DMS 273 (cell line): ENCODE results near the gene BCL11A.
A peak's percentile ranks its signal among the peaks of the same experiment; 100 is the strongest.

Experiments used
- DNase-seq: peaks from one replicate; lab custom pipeline; 2025; ENCODE audit not compliant: unreplicated experiment; lab: John Stamatoyannopoulos, UW

BCL11A gene

DNA sequence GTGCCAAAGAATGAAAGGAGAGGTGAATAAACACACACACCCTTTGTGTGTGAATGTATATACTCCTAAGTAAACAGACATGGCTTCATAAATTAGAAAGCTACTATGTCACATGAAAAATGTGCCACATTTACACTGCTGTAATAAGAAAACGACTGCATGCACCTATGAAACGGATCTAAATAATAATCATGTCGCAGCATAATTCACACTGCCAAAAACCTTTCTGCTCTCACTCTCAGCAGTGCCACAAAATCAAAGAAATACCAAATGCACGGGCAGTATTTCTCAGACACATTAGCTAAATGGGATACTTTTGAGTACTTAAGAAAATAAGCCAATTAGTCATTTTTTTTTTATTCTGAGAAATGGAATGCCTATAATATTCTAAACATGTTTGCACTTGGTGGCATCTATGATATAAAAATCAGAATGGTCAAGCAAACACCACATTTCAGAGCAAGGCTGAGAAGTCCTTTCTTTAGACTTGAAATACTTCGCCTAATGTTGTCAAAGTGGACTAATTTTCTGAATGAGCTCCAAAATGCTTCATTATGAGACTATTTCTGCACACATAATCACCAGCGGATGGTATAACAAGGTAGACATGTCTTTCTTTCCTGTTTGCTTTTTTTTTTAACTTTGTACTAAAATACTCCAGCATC lies 6.6 kb downstream of the BCL11A start:
- DNase-seq = no peak

DNA sequence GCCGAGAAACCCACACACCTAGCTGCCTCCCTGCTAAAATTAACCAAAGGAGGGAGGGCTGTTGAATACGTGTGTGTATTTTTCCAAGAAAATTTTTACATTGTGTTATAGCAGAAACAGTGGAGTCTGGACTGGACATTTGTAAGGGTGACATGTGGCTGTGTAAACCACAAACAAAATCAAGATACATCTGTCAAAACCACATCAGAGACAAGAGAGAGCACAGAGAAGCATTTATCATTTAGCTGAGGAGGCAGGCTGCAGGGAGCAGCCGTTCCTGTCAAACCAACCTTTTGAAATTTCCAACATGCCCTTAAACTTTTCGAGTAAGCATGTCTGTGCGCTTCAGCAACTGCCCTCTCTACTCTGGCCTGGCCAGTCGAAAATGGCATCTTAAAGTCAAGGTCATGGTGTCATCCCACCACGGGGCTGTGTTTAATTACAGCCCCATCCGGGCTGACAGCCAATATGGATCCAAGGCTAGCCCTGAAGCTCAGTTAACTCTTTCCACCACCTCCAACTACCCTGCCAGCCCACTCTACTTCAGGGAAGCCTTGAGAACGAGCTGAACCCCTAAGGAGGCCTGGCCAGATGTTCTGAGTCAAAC lies 8.4 kb downstream of the BCL11A start:
- no peak for DNase-seq

DNA sequence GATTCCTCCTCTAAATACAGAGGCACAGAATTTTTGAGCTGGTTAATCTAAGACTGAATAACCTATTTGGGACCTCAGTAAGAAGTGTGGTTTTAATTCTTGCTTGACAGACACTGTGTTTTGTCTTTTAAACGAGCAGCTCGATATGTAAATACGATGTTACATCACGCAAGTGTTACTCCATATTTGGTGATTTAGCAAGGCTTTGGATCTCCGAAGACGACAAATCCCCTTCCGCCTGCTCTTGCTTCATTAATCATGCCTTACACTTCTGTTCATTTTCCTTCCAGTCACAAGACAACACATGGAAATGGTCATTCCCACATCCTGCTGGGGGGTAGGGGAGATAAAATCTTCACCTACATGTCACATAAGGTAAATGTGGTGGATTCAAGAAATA lies 9.4 kb downstream of the BCL11A start:
- no peak for DNase-seq

DNA sequence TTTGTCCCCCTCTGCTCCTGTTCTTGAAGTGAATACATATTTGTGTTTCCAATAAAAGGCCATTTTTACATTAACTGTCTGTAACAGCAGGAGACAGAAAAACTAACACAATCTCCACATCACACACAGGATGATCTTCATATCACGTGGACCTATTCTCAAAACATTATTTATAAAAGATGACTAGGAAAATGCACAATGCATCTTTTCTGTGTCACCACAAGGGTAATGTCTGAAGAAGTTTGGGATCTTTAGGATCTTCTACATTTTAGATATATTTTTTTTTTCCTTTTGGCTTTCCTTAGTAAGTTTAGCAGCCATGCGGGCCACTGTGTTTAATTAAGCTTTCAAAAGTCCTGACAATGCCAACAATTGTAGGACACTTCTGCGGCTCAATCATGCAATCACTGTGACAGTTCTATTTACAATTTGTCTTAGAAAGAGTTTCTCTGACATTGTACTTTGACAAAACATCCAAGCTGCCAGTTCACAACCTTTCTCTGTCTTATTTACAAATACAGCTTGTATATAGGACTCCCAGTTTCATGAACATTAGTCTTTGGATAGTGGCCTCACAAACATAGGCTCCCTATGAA lies 12.3 kb downstream of the BCL11A start:
- DNase-seq = no peak

DNA sequence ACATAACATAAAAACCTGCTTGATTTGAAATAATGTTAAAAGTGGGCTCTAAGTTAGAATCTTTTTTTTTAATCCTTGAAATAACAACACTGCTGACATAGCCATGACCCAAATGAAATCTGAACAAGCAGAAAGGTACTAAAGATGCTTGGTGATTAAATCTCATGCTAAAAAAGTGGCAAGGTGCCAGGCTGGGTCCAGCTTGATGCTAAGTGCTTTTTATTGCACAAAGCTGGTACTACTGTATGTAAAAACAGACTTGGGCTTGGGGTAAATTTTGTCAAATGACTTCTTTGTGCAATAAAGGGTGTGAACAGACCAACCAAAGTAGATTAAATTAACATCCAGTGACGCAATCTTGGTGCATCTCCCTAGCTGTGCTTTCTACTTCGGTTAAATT lies 13.4 kb downstream of the BCL11A start:
- DNase-seq = peak; percentile 66

DNA sequence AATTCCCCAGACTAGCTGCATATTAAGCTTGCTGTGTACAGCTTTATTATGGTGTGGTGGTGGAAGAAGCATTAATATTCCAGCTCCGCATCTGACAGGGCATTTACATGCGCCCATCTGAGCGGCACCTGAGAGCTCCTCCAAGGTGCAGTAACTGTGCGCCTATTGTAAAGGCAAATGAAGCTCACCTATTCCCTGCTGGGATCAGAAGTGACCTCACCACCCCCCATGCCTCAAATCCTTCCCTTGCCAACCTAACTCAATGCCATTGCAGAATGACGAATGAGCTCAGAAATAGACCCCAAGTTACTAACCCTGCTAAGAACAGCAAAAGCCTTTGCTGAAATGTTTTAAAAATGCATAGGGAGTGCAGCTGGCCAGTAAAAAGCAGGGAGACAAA lies 14.3 kb downstream of the BCL11A start:
- no peak for DNase-seq

DNA sequence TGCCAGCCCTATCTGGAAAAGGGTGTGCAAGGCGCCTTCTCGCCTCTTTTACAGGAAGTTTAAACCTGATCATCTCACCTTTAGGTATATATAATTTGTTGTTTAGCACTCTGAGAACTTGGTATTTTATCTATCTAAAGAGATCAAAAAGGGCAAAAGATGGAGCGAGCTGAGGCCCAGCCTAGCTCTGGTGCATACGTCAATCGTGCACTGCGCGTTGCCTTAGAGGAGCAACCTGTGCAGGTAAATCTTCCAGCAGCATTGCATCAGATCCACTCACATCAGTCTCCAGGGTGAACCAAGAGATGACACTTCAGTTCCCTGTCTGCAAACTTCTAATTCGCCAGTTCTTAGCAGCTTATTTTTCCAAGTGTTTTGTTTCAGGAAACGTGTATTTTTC lies 15.4 kb downstream of the BCL11A start:
- DNase-seq = no peak

DNA sequence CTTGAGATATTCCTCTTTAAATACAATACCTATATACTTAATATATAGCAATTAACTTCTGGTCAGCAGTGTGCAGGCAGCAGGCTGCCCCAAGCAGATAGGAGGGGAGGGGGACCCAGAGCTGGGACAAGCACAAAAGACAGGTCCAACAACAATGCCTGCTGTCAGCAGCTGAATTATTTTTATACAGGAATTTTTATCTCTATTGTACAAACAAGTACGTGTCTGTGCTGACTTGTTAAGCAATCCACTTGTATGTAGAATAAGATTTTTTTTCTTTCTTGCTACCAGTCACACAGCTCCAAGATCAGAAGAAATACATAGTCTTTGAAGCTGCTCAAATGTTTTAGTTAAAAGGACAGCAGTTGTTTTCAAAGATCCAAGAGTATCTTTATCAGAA lies 16.7 kb downstream of the BCL11A start:
- no peak for DNase-seq

DNA sequence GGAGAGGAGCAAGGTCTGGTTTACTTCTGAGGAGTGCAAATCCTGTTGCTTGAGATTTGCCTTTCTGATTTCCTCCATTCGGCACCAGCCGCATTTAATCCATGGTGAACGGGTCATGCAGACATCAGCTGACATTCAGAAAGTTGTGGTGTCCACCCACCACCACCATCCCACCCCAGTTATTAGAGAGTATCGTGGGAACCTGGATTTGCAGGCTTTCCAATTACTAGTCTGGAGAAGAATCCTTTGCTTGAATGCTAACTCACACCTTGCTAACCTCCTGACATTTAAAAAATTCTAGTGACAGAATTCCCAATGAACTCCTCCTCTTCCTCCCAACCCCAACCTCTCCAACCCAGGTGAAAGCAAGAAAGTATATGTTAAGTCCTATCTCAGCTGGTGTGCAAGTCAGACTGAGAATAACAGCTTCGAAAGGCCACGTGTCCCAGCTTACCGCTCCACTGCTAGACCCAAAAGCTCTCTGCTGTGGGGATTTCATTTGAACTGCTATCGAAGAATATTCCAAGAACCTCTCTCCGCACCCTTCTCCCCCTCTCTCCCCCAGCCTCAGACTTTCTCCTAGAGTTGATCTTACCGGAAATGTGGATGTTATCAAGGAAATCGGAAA lies 17.7 kb downstream of the BCL11A start:
- DNase-seq = no peak

DNA sequence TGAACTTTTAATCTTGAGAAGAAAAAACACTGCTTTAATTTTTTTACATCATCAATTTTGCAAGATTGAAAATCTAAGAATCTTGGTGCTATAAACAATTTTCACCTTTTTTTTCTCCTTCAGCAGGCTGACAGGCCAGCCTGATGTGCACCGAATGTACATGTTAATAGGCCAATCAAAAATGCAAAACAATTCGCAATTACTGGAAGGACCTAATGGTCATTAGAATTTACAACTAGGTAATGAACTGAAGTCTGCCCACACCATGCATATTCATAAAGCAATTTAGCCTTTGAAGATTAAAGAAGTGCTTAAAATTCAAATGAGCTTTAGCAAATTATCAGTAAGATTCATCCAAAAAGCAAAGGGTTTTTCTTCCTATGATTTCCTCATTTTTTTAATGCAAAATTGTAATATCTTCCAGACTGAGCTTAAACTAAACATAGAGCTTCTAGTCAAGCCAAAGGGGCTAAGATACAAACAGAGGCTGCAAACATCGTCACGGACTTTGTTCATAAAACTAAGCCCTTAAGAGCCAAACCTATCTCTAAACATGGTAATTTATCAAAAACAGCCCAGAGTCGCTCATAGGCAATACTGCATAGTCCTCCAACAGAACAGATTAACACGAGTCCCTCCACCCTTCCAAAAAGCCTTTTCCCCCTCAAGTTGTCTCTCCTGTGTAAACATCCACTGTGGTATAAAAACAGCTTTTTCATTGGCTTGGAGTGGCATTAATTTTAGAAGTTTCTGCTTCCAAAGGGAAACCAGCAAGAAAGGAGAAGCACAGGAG lies 18.4 kb downstream of the BCL11A start:
- no peak for DNase-seq

DNA sequence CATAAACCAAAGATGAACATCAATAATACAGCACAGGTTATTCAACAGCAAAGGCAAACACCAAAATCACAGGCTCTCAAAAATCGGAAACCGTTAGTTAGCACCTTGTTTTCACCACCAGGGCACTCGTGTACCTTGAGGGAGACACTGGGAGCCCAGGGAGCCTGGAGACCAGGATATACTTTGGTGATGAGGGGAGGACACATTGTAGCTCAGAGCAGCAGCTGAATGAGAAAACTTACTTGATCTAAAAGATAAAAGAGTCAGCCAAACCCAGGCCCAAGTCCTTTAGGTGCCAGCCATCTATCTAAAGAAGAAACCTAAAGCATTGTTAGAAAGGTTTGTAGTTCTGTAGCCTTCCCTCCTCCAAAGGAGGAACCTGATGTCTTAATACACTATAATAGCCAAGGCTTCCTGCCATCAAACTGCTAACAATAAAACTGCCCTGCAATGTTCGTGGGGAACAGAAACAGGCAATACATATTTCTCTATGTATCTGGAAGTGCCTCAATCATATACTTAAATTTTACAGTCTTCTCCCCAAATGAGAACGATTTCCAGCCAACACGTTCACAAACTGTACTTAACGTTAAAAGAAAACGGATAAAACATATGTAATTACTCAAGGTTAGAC lies 19.3 kb downstream of the BCL11A start:
- peak; percentile 81 for DNase-seq

DNA sequence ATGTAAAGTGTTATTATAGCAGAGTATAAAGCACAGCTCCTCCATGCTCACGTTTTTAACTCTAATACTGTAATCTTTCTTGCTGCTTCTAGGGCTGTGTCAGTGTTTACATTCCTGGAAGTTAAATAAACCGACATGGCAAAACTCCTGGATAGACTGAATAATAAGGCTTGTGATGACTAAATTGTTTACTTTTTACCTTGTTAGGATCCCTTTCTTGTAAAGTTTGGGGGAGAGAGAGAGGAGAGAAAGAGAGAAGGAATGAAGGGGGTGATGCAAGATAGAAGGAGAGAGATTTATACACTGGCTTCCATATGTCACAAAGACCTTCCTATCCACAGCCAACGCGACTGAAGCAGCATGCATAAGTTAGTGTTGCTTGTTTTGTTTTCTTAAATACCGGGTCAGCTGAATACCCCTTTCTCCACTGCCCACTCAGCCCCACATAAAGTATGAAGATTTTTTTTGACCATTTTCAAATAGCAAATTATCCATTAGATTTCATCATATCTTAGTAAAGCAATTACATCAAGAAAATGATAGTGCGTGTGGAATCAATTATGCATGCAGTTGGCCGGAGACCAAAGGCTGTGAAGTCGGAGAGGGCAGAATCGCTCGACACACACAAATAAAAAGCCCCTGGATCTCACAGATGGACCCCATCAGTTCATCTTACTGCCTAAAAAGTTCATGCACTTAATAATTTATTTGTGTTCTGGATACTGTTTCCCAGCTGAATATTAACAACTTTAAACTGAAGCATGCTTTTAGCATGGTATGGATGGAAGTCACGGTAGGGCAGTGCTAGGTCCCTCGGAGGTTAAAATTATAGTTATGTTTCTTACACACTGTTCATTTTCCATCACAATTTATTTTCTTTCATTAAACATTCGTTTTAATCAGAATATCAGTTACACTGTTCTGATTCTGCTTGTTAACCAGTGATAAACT lies 20.1 kb downstream of the BCL11A start:
- DNase-seq = peak; percentile 88

DNA sequence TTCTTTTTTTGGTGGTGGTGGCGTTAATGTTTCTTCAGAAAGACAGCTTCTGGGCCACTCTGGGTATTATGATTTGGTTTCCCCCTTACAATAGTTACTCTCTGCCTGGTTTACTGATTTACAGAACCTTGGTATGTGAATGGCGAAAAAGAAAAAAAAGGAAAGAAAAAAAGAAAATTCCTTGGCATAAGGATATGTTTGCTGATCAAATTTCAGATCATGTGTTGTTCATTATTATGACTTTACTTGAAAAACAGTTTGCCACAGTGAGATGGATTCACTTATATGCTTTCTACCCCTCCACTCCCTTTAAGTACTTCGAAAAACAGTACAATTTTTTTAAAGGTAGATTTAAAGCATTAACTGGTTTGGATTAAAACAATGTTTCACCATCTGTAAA lies 21.0 kb downstream of the BCL11A start:
- DNase-seq = no peak

DNA sequence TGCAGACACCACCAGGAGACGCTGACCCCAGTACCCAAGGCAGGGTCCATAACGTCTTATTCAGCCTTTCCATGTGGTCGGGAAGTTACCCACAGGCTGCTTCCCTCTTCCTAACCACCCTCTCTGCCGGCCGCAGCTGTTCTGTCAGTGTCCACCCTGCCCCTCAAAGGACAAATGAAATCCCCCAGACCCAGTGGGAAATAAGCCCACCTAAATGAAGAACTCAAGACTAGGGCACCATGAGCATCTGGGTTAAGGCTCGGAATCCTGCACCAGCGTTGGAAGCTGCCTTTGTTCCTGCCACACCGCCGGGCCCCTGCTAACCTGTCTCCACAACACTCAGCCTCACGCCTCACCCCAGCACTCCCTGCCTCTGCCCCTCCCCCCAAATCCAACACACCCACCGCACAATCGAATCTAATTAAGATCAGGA lies 21.7 kb downstream of the BCL11A start:
- DNase-seq = peak; percentile 65

DNA sequence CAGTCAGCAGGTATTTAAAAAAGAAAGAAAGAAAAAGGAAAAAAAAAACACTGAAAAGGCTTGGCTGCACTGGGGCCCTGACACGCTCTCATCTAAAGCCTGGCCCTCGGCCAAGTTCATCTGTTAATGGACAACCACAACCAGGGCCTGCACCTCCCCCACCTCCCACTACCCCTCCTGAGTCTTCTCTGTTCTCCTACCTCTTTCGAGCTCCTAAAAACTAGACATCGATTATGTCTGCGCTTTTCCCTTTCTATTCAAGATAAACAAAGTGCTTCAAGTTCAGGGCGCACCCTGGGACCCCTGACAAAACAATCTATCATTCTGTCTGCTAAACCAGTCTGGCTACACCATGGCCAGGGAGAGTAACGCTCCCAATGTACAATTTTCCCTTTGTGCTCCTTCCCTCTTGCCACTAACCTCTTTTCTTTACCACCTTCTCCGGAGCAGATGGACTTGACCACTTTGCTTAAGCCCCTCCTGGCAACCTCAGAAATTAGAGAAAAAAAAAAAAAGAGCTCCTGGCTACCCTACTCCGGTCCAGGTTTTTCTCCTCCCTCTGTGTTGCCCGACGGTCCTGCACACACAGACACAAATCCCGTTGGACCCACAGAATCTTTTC lies 22.7 kb downstream of the BCL11A start:
- peak; percentile 93 for DNase-seq

DNA sequence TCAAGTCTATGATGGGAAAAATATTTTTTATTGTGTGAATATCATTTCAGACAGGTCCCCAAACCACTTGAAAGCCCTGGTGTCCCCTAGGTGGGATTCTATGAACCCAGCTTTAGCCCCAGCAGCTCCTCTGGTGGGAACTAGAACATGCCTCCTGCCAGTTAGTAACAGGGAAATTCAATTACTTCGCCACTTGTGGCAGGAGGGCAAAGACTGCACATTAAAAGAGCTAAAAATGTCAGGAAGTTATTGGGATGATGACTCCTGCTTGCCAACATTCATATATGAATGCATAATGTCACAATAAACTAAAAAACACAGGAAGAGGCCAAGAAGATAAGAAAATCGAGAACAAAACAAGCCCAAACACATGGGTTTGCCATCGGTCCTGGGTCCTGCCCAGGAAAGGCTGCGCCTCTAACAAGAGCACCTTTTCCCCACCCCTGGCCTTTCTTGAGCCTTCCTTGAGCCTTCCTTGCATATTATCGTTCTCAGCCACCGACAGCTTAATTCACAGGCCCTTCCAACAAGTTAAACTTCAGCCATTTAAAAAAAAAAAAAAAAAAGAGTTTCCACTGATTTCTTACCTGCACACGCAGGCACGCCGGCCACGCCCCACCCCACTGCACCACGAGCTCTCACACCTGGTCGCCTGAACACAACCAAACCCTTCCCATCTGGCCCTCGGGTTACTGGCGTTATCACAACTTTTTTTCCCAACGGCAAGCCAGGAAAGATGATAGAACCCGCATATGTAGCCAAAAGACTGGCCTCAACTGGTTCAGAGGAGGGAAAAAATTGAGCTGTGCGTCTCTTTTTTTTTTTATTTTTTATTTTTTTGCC lies 23.4 kb downstream of the BCL11A start:
- peak; percentile 80 for DNase-seq

DNA sequence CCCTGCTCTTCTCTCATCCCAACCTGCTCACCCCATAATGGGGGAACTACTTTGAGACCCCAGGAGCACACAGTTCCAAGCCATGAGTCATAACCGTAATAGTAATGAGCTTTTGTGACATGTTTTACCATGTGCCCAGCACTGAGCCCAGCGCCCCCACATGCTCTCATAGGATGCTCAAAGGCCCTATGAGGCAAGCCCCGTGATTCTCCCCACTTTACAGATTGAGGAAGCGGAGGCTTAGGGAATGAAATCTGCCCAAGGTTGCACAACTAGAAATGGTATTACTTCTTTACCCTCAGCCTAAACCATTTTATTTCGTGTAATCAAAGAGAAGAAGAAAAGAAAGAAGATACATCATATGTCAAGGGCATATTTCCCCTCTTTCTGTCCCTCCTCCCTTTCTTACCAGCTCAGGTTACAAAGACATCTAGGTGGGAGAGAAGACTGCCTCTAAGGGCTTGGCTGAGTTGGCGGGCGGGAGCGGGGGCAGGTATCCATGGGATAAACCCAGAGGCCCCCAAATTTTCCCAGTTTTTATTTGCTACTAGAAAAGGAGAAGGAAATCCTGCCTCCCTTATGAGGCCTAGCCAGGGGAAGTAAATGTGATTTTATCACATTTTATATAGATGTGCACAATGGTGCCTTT lies 24.2 kb downstream of the BCL11A start:
- DNase-seq = no peak
